ENCODE data around the gene KLF3. TPM values are rescaled to one million over a fixed set of nuclear protein-coding genes. Genes with fewer than 3 reads are reported as not detected.
A peak's percentile ranks its signal among the peaks of the same experiment; 100 is the strongest.

Gene KLF3
- total RNA-seq, 2 donors from 2014 or later = 47.7 to 55.4 TPM

DNA sequence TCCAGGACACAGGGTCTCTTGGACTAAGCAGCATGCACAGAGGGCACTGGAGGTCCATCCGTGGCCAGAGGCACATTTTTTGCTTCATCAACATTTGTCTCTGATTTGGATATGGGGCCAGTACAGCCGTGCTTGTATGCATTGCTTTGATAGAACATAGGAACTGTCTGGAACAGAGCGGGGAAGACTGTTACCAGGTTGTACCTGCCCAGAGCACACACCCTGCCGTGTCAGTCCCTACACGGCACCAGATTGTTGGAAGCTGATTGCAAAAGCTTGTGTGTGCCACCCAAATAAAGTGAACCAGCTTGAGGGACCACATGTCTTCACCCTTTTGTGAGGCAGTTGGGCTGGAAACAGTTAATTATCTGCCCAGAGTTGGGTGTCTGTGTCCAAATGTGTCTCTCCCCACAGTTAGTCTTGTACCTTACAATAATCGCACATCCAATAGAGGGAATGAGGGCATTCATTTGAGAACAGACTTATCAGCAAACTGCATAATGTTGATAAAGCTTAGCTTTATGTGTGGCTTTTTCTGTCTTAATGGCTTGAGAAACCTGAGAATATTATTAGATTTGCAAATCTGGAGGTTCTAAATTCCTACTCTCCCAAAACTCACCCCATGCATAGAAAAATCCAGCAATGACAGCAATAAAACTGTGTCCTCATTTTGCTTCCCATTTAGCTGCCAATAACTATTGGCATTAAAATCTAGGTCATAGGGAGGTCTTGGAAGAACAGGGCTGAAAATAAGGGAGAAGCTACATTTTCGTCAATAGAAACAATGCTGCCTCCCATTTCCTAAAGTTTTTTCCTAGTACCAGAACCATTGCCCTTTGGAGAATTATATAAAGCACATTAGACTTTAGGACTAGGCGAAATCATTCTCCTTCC lies 21.2 kb downstream of the KLF3 start:
- Histone ChIP-seq H3K36me3 (peaks cover 0 to 5% of the 10 kb centered on the region in 2 donors), H3K27ac (peak overlapping the region in 1 of 2 donors; percentile 16), H3K9me3 (no peaks in the 10 kb centered on the region), H3K4me3 (no peak overlapping the region), H3K27me3 (replicated peaks; ENCODE audit: insufficient read depth) (no peaks in the 10 kb centered on the region), H3K4me1 (replicated peaks) (no peaks in the 10 kb centered on the region)
- WGBS = 48% methylated on average over 8 of the region's 8 CpGs
- no peak for DNase-seq (ENCODE audit: low spot score)
- intact Hi-C loops (cut with DNase I) = loop anchor here (10.0 kb wide), 1 partner anchor 180 kb away; the partner anchor contains the start of gene FAM114A1
- TF ChIP-seq POLR2A (IDR thresholded peaks at IDR 0.05) = no peak
- TF ChIP-seq, protein P1, sequence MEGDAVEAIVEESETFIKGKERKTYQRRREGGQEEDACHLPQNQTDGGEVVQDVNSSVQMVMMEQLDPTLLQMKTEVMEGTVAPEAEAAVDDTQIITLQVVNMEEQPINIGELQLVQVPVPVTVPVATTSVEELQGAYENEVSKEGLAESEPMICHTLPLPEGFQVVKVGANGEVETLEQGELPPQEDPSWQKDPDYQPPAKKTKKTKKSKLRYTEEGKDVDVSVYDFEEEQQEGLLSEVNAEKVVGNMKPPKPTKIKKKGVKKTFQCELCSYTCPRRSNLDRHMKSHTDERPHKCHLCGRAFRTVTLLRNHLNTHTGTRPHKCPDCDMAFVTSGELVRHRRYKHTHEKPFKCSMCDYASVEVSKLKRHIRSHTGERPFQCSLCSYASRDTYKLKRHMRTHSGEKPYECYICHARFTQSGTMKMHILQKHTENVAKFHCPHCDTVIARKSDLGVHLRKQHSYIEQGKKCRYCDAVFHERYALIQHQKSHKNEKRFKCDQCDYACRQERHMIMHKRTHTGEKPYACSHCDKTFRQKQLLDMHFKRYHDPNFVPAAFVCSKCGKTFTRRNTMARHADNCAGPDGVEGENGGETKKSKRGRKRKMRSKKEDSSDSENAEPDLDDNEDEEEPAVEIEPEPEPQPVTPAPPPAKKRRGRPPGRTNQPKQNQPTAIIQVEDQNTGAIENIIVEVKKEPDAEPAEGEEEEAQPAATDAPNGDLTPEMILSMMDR (IDR thresholded peaks at IDR 0.05) = no peak
- TF ChIP-seq POLR2AphosphoS5 (IDR thresholded peaks at IDR 0.05) = no peak

DNA sequence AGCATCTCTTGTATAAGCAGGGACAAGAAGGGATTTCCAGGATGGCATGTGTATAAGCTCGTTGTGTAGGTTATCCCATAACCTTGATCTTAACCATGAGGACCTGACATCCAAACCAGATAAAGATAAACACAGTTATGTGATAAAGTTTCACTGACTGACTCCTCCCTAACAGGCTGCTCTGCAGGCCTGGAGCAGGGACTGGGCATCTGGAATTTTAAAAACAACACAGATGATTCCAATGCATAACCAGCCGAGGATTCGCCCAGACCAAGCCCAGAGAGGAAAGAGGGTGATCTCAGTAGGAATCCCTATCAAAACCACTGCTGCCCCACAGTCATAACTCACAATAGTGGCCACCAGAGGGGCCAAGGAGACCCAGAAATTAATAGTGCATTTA lies 22.7 kb downstream of the KLF3 start:
- Histone ChIP-seq H3K4me1 (replicated peaks) (no peaks in the 10 kb centered on the region), H3K27me3 (replicated peaks; ENCODE audit: insufficient read depth) (no peaks in the 10 kb centered on the region), H3K4me3 (no peak overlapping the region), H3K9me3 (no peaks in the 10 kb centered on the region), H3K36me3 (no peaks in the 10 kb centered on the region), H3K27ac (no peak overlapping the region)
- intact Hi-C loops (cut with DNase I) = loop anchor here (10.0 kb wide), 1 partner anchor 178 kb away; the partner anchor contains the start of gene FAM114A1
- 56% methylated on average over 3 of the region's 3 CpGs for WGBS
- TF ChIP-seq POLR2AphosphoS5 (IDR thresholded peaks at IDR 0.05) = no peak
- TF ChIP-seq, protein P1 (IDR thresholded peaks at IDR 0.05) = no peak
- no peak for TF ChIP-seq POLR2A (IDR thresholded peaks at IDR 0.05)
- DNase-seq (ENCODE audit: low spot score) = no peak

DNA sequence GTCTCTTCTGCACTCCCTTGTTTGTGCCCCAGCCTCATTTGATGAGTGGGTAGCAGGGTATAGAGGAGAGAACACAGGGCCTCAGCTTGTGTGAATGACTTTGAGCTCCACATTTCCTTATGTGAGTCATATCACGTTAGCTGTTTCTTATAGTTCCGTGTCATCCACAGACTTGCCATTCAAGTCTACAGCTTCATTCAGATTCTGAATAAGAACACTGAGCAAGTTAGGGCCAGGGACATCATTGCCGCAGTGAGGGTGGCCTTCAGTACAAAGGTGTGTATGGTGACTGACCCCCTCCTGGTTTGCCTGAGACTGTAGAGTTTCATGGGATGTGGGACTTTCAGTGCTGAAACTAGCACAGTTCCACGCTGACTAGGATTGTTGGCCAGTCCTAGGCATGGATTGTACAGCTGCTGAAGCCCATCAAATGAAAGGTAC lies 23.6 kb downstream of the KLF3 start:
- no peak for TF ChIP-seq POLR2AphosphoS5 (IDR thresholded peaks at IDR 0.05)
- no peak for TF ChIP-seq POLR2A (IDR thresholded peaks at IDR 0.05)
- no peaks in the 10 kb centered on the region for H3K4me1 ChIP-seq (replicated peaks)
- intact Hi-C loops (cut with DNase I) = loop anchor here (10.0 kb wide), 1 partner anchor 177 kb away; the partner anchor contains the start of gene FAM114A1

DNA sequence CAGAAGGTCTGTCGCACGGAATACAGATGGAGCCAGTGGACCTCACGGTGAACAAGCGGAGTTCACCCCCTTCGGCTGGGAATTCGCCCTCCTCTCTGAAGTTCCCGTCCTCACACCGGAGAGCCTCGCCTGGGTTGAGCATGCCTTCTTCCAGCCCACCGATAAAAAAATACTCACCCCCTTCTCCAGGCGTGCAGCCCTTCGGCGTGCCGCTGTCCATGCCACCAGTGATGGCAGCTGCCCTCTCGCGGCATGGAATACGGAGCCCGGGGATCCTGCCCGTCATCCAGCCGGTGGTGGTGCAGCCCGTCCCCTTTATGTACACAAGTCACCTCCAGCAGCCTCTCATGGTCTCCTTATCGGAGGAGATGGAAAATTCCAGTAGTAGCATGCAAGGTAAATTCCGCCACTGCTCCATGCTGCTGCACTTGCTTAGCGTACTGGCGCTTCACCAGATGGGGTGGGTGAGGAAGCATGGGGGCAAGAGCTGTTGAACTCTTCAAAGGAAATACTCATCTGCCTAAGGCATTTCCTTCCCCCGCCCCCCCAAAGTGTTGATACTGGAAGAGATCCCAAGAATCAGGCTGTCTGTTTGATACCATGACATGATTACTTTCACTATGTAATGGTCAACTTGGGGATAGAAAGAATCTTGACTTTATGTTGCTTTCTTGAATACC lies 24.8 kb downstream of the KLF3 start:
- TF ChIP-seq POLR2AphosphoS5 (IDR thresholded peaks at IDR 0.05) (no peak), POLR2A (IDR thresholded peaks at IDR 0.05) (no peak)
- TF ChIP-seq, protein P1 (IDR thresholded peaks at IDR 0.05) = no peak
- 96% methylated on average over 26 of the region's 26 CpGs for WGBS
- Histone ChIP-seq H3K9me3 (no peaks in the 10 kb centered on the region), H3K27me3 (replicated peaks; ENCODE audit: insufficient read depth) (no peaks in the 10 kb centered on the region), H3K27ac (no peak overlapping the region), H3K36me3 (no peaks in the 10 kb centered on the region), H3K4me1 (replicated peaks) (no peaks in the 10 kb centered on the region), H3K4me3 (no peak overlapping the region)
- intact Hi-C loops (cut with DNase I) = loop anchor here (10.0 kb wide), 1 partner anchor 176 kb away; the partner anchor contains the start of gene FAM114A1
- no peak for DNase-seq (ENCODE audit: low spot score)

More for the DNA sequence above, 23.6 kb downstream of the KLF3 start:
- no peaks in the 10 kb centered on the region for H3K9me3 ChIP-seq
- no peaks in the 10 kb centered on the region for H3K27me3 ChIP-seq (replicated peaks; ENCODE audit: insufficient read depth)
- 74% methylated on average over 4 of the region's 4 CpGs for WGBS
- no peak overlapping the region for H3K4me3 ChIP-seq
- no peak for DNase-seq (ENCODE audit: low spot score)
- H3K27ac ChIP-seq = no peak overlapping the region
- H3K36me3 ChIP-seq = no peaks in the 10 kb centered on the region
